Duodenal mucosa (tissue), 2 donors: ENCODE data around the gene GNAI3.

Source experiments
- H3K27ac ChIP-seq: one replicate; pipeline ENCODE4 v1.7.0; 2013; ENCODE audit warnings: low read depth, low read length
- H3K27me3 ChIP-seq, 2 donors: one replicate each; pipeline ENCODE4 v1.7.0; 2013; ENCODE audit warnings: low read length in 2 of 2, control low read depth in 1 of 2; ENCODE audit not compliant: insufficient read depth in 2 of 2, control insufficient read depth in 1 of 2
- H3K36me3 ChIP-seq, 2 donors: one replicate each; pipeline ENCODE4 v1.7.0; 2013; ENCODE audit warnings: low read length in 2 of 2, control low read depth in 1 of 2; ENCODE audit not compliant: insufficient read depth in 2 of 2, control insufficient read depth in 1 of 2
- H3K4me1 ChIP-seq, 2 donors: one replicate each; pipeline ENCODE4 v1.7.0; 2013; ENCODE audit warnings: low read length in 2 of 2, control low read depth in 1 of 2; ENCODE audit not compliant: insufficient read depth in 2 of 2, control insufficient read depth in 1 of 2
- H3K4me3 ChIP-seq, 2 donors: one replicate each; pipeline ENCODE4 v1.7.0; 2013; ENCODE audit warnings: low read length in 2 of 2, low read depth in 1 of 2
- H3K9ac ChIP-seq, 2 donors: one replicate each; pipeline ENCODE4 v1.7.0; 2013; ENCODE audit warnings: low read length in 2 of 2, low read depth in 1 of 2
- H3K9me3 ChIP-seq, 2 donors: one replicate each; pipeline ENCODE4 v1.7.0; 2013; ENCODE audit warnings: low read length in 2 of 2, control low read depth in 1 of 2; ENCODE audit not compliant: control insufficient read depth in 1 of 2

GNAI3 gene

DNA sequence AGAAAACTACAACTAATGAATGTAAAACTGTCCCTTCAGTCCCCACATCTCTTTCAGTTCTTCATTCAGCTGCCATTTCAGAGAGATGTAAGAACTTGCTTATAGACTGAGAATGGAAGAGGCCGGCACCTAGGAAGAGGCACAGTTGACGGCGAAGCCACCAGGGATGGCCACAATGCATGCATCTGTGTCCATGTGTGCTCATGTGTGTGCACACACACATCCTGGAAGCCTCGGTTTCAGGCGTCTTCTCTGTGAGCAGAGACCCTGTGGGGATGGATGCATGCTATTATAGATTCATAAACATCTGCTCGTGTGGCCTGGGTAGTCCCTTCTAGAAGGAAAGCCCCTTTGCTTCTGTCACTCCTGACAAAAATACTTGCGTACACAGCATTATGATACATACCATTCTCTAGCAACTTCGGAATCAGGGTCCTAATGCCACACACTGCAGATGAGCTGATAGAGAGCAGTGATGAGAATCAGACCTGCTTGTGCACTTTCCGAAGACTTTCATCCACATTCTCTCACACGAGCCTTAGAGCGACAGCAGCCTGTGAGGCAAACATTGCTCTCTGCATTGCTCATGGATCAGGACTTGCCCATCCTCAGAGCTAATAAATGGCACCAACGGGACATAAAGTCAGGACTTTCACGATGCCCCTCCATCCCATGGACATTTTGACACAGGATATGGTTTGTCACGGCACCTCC lies 21.2 kb upstream of the GNAI3 start:
- H3K4me1 ChIP-seq, result peaks cover 7 to 9% of the 10 kb centered on the region in 2 donors
- no peak overlapping the region for H3K4me3 ChIP-seq
- H3K36me3 ChIP-seq, result no peaks in the 10 kb centered on the region
- no peak overlapping the region for H3K9ac ChIP-seq
- no peaks in the 10 kb centered on the region for H3K9me3 ChIP-seq
- H3K27me3 ChIP-seq, result no peaks in the 10 kb centered on the region
- H3K27ac ChIP-seq, result no peak overlapping the region

DNA sequence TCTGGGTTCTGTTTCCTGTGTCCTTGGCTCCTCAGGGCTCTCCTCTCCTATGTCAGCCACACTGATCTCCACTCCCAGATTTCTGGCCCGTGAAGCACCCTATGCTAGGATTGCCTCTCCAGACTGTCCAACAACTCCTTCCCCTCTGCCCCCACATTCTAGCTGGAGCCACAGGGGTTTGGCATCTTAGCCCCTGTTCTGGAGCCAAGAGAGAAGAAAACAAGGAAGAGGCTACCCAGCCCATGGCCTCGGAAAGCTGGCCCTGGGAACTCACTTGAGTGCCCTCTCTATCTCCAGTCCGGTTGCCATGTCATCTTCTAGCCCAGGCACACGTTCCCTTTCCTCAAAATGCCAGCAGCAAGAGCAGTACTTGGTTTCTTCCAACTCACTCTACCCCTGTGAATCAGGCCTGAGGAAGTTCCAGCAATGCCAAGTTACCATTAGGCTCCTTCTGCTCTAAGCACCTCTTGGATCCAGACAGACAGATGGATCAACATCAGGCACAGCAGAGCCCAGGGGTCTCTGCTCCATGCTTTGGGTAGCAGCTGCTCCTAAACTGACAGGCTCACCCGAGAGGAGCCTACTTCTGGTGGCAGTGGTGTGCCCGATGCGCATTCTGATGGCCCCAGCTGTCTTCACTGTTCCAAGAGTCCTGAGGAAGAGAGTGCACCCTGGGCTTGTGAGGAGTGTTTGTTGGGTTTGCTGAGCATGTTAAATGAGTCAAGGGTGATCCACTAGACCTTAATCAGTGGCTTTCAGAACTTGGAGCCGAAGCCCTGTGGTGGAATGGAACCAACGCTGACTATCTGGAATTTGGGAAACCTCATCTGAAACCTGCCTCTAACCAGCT lies 20.3 kb upstream of the GNAI3 start:
- H3K27me3 ChIP-seq, result no peaks in the 10 kb centered on the region
- H3K36me3 ChIP-seq, result no peaks in the 10 kb centered on the region
- no peak overlapping the region for H3K4me3 ChIP-seq
- H3K4me1 ChIP-seq, result peaks cover 15 to 16% of the 10 kb centered on the region in 2 donors
- H3K9ac ChIP-seq, result no peak overlapping the region
- no peaks in the 10 kb centered on the region for H3K9me3 ChIP-seq
- no peak overlapping the region for H3K27ac ChIP-seq

DNA sequence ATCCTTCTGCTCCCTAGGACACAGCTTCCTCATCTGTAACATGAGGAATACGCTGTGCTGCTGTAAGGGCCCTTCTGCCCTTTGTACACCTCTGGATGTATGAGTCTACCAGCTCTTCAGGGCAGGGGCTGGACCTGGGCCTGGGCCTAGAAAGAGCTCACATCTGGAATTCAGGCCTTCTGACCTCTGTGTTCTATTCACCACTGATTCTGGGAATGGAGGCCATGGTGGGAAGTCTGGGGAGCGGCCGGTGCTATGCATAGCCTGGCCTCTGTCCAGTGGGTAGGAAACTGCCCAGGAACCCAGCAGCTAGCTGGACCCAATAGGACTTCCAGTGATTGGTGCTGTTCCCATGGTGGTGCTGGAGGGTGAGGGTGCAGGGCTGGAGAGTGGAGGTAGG lies 19.7 kb upstream of the GNAI3 start:
- Histone ChIP-seq H3K27ac (no peak overlapping the region), H3K9me3 (no peaks in the 10 kb centered on the region), H3K4me3 (no peak overlapping the region), H3K4me1 (peaks cover 15 to 16% of the 10 kb centered on the region in 2 donors), H3K9ac (no peak overlapping the region), H3K27me3 (no peaks in the 10 kb centered on the region), H3K36me3 (no peaks in the 10 kb centered on the region)

DNA sequence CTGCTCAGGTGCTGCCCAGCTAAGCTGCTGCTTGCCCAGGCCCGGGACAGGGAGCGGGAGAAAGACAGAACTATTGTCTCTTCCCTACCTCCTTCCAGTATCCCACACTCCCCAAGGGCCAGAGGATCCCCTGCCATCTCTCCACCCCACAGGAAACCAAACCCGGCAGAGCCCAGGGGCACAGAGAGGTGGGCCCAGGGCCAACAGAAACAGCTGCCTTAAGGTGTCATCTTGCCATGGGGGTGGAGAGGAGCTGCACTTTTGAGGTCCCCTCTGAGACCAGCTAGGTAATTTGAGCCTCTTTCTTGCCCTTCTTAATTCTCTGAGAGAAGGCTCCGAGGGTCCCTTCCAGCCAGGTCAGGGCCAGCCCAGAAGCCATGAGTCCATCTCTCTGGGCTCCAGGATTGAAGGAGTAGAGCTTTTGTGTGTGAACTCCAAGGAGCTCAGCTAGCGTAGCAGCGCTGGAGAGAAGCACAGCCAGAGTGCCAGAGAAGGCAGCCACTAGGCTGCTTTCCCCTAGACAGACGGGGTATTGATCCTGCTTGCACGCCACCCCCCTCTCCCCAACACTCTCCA lies 18.4 kb upstream of the GNAI3 start:
- Histone ChIP-seq H3K4me1 (peaks cover 15 to 16% of the 10 kb centered on the region in 2 donors), H3K27ac (no peak overlapping the region), H3K4me3 (no peak overlapping the region)

DNA sequence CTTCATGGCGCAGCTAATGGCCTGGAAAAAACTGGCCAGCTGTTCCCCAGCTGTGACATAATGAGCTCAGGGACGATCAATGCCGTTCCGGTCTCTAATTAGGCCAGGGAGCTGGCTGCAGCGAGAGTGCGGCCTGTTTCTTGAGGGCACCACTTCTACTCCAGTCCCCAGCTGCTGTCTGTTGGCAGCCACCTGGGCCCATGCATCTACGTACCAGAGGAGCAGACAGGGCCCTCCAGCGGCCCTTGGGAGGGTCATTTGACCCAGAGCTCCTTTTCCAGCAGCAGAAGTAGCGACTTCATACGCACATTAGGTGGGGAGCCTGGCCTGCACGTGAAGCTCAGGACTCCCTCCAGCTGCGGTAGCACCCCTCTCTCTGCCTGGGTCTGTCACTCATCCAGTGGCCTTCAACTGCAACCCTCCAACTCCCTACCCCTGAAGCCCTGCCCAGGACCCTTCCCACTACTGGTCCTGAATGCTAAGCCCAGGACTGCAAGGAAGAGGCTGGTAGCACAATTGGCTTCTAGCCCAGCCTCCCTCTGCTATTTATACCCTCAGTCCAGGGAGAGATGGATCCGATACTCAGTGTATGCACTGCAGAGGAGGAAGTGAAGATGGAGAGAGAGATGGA lies 17.8 kb upstream of the GNAI3 start:
- Histone ChIP-seq H3K9me3 (no peaks in the 10 kb centered on the region), H3K9ac (no peak overlapping the region), H3K4me3 (no peak overlapping the region), H3K27me3 (no peaks in the 10 kb centered on the region), H3K4me1 (peaks cover 15 to 16% of the 10 kb centered on the region in 2 donors), H3K36me3 (no peaks in the 10 kb centered on the region), H3K27ac (no peak overlapping the region)

More for the DNA sequence above, 18.4 kb upstream of the GNAI3 start:
- no peaks in the 10 kb centered on the region for H3K27me3 ChIP-seq
- H3K36me3 ChIP-seq, result no peaks in the 10 kb centered on the region
- H3K9ac ChIP-seq, result no peak overlapping the region
- no peaks in the 10 kb centered on the region for H3K9me3 ChIP-seq

DNA sequence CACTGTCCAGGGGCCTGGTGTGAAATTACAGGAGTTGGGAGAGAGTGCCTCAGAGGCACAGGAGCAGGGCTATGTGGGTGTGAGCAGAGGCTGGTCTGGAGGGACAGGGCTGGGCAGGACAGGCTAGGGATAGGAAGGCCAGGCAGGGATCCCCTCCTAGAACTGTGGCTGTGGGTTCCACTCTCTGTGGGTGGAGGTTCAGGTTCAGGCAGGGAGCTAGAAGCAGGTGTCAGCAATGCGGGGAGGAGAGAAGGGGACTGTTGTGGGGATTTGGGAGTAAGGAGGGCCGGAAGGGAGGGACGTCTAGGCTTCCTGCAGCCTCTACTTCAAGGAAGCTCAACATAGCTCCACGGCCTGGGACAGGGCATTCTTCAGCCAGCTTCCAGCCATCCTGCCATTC lies 17.0 kb upstream of the GNAI3 start:
- H3K27ac ChIP-seq, result no peak overlapping the region
- no peaks in the 10 kb centered on the region for H3K36me3 ChIP-seq
- no peaks in the 10 kb centered on the region for H3K9me3 ChIP-seq
- H3K4me1 ChIP-seq, result peaks cover 15 to 16% of the 10 kb centered on the region in 2 donors
- H3K4me3 ChIP-seq, result no peak overlapping the region
- no peaks in the 10 kb centered on the region for H3K27me3 ChIP-seq
- no peak overlapping the region for H3K9ac ChIP-seq

DNA sequence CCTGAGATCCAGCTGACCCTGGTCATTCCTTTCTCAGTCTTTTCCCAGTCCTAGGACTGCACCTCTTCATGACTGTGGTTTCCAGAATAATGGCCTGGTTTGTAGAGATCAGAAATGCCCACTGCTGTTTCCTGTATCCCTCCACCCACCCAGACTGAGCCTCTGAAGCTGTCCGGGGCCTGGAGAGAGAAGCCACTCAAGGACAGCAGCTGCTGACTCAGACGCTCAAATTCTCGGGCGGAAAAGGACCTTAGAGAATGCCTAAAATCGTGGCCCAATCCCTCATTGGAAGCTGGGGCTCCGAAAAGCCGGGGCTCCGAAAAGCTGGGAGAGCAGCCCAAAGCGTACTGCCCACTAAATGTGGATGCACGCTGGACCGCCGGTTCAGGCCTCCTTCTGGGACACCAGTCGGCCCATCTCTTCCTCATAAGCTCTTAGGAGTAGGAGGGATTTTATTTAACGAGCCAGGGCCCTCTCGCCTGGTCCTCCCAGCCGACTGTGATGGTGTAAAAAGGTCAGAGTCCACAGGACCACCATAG lies 16.5 kb upstream of the GNAI3 start:
- H3K9me3 ChIP-seq, result no peaks in the 10 kb centered on the region
- H3K9ac ChIP-seq, result no peak overlapping the region
- H3K36me3 ChIP-seq, result no peaks in the 10 kb centered on the region
- peaks cover 15 to 16% of the 10 kb centered on the region in 2 donors for H3K4me1 ChIP-seq
- no peaks in the 10 kb centered on the region for H3K27me3 ChIP-seq
- H3K4me3 ChIP-seq, result no peak overlapping the region
- no peak overlapping the region for H3K27ac ChIP-seq

DNA sequence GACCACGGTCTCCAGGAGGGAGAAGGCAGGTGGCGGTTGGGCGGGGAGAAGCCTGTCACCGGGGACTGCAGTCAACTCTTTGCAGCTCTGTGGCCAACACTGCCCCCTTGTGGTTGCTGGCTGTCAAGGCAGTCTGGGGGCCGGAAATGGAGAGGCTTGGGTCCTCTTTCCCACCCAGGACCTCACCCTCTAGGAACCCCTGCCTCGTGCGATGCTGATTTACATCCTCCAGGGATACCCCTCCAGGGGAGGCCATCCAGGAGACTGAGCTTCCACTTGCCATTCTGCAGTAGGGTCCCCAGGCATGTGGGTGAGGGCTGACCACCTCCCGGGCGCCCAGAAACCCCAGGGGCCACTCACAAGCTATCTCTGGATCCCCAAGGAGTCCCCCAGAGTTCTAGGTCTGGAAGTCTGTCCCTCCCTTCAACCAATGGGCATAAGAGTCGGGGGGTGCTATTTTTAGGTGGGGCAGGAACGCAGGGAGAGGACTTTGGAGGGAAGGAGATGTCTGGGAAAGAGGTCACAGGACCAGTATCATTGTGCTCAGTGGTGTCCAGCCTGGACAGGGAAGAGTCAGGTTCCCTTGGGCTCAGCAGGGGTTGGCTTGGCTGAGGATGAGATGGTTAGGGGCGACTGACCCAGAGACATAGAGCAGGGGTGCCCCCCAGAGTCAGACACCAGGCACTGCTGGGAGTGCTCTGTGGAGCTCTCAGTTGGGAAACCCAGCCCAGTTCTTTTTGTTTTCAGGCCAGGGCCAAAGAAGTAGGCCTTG lies 15.9 kb upstream of the GNAI3 start:
- Histone ChIP-seq H3K36me3 (no peaks in the 10 kb centered on the region), H3K27ac (no peak overlapping the region), H3K4me3 (peak overlapping the region; percentile 58 to 59), H3K9me3 (no peaks in the 10 kb centered on the region), H3K4me1 (peaks cover 15 to 16% of the 10 kb centered on the region in 2 donors), H3K27me3 (no peaks in the 10 kb centered on the region), H3K9ac (peak overlapping the region; percentile 39 to 47)

DNA sequence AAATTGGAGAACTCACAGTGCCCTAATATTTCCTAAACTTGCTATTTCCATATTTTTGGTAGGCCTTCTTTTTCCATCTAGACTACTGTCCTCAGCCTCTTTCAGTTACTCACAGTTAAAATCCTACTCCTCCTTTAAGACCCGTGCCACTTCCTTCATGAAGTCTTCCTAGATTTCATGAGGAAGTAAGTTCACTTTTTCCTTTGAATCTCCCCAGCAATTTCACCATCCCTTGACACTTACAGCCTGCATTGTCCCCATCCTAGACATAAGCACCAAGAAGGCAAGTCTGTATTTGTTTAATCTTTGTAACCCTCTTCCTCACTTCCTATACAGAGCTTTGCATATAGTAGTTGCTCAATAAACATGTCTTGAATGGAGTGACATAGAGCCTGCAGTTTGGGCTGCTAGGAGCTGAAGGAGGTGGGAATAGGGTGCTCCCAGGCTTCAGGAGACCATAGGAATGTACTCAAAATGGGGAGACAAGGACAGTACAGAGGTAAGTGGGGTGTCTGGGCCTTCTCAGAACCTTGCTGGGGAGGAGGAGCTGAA lies 14.0 kb upstream of the GNAI3 start:
- H3K27me3 ChIP-seq, result no peaks in the 10 kb centered on the region
- H3K9ac ChIP-seq, result no peak overlapping the region
- no peaks in the 10 kb centered on the region for H3K9me3 ChIP-seq
- H3K4me3 ChIP-seq, result no peak overlapping the region
- no peak overlapping the region for H3K27ac ChIP-seq
- peaks cover 15 to 16% of the 10 kb centered on the region in 2 donors for H3K4me1 ChIP-seq
- H3K36me3 ChIP-seq, result no peaks in the 10 kb centered on the region
